Effector memory CD8-positive, alpha-beta T cell (primary cell): Measurements from ENCODE around the gene PCDHGB6.

ENCODE experiments used
- ATAC-seq: fragments of 150-1000 bp; cut with Tn5 transposase; replicated peaks from 2 replicates; pipeline ENCODE4 v1.10.0; 2021; ENCODE audit warnings: mild to moderate bottlenecking, moderate library complexity
- DNase-seq, 3 experiments: peaks; one replicate each; pipeline ENCODE4 v3.0.0; 2021
- H3K27ac Mint-ChIP-seq, 2 donors: one replicate each; pipeline ENCODE4 v1.8.0; 2022; ENCODE audit warnings: mild to moderate bottlenecking in 2 of 2, mixed read lengths in 2 of 2, moderate library complexity in 2 of 2
- H3K27me3 Mint-ChIP-seq, 2 donors: one replicate each; pipeline ENCODE4 v1.8.0; 2022; ENCODE audit warnings: mixed read lengths in 2 of 2
- H3K36me3 Mint-ChIP-seq: one replicate; pipeline ENCODE4 v1.8.0; 2022; ENCODE audit warnings: mild to moderate bottlenecking, moderate library complexity, mixed read lengths; ENCODE audit not compliant: insufficient read depth
- H3K4me1 Mint-ChIP-seq, 2 donors: one replicate each; pipeline ENCODE4 v1.8.0; 2022; ENCODE audit warnings: low read depth in 2 of 2, mixed read lengths in 2 of 2
- H3K4me3 Mint-ChIP-seq, 2 donors: one replicate each; pipeline ENCODE4 v1.8.0; 2022; ENCODE audit warnings: mild to moderate bottlenecking in 2 of 2, mixed read lengths in 2 of 2, moderate library complexity in 2 of 2
- H3K9me3 Mint-ChIP-seq, 2 donors: one replicate each; pipeline ENCODE4 v1.8.0; 2022; ENCODE audit warnings: mixed read lengths in 2 of 2

PCDHGB6 gene

DNA sequence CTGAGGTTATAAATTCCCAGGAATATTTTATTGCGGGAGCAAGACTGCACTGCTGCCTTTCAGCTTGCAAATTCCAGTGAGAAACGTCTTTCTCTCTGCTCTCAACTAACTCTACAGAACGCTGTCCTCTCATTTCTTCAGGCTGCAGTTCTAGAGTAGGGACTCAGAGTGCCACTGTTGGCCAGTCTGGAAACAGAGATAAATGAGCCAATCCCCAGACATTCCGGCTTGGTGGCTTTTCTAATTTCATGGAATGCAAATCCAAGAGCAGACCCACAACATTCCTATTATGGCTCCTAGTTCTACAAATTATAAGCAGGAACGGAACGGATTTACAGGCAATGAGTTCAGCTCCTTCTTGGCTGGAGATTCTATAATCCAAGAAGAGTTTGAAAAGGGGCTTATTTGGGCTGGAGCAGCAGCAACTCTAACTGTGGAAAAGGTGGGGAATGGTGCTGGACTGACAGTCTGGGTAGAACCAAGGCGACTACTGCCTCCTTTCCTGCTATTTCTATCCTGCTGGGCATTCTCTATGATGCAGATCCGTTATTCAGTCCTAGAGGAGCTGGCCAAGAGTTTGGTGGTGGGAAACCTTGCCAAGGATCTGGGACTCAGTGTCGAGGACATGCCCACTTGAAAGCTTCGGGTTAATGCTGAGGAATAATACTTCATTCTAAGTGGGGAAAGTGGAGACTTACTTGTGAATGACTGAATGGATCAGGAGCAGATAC lies 31.8 kb downstream of the PCDHGB6 start:
- Mint-ChIP-seq H3K27me3 (peaks cover 4 to 50% of the 10 kb centered on the region in 2 donors), H3K36me3 (no peaks in the 10 kb centered on the region), H3K27ac (no peak overlapping the region), H3K4me1 (no peaks in the 10 kb centered on the region), H3K4me3 (no peak overlapping the region), H3K9me3 (peaks cover 2 to 6% of the 10 kb centered on the region in 2 donors)
- no peak for DNase-seq
- no peak for ATAC-seq

GRCh38 chr5:141440341-141440740 lies 32.5 kb downstream of the PCDHGB6 start:
- Mint-ChIP-seq H3K27ac (no peak overlapping the region), H3K4me3 (no peak overlapping the region), H3K9me3 (peaks cover 2 to 6% of the 10 kb centered on the region in 2 donors), H3K4me1 (no peaks in the 10 kb centered on the region), H3K27me3 (peaks cover 7 to 55% of the 10 kb centered on the region in 2 donors), H3K36me3 (no peaks in the 10 kb centered on the region)
- no peak for ATAC-seq
- no peak for DNase-seq

- no peaks in the 10 kb centered on the region for H3K36me3 Mint-ChIP-seq
- H3K4me1 Mint-ChIP-seq: no peaks in the 10 kb centered on the region
- peaks cover 14 to 51% of the 10 kb centered on the region in 2 donors for H3K27me3 Mint-ChIP-seq
- no peak overlapping the region for H3K4me3 Mint-ChIP-seq
- no peak for ATAC-seq
- peaks cover 2 to 6% of the 10 kb centered on the region in 2 donors for H3K9me3 Mint-ChIP-seq
- H3K27ac Mint-ChIP-seq: no peak overlapping the region
- no peak for DNase-seq
Measured at GRCh38 chr5:141441571-141442170, 33.9 kb downstream of the PCDHGB6 start.
